H1 (cell line): ENCODE results near the gene HTR1D. TPM values are rescaled to one million over a fixed set of nuclear protein-coding genes. Genes with fewer than 3 reads are reported as not detected.

Experiments
- CHD7 ChIP-seq: fragments of 300-600 bp; sonication (generic); IDR thresholded peaks from 2 replicates; pipeline ENCODE4 v1.7.1; 2012; ENCODE audit warnings: low read length, moderate library complexity, mild to moderate bottlenecking, inconsistent platforms; ENCODE audit not compliant: insufficient replicate concordance
- GTF2F1 ChIP-seq: IDR thresholded peaks from 2 replicates; pipeline ENCODE4 v1.6.1; 2012; ENCODE audit warnings: low read depth, low read length, improper control_type of control experiment, borderline replicate concordance
- HDAC2 ChIP-seq, 2 experiments: fragments of 300-600 bp in 1 of 2; sonication (generic) in 1 of 2; IDR thresholded peaks; 2 replicates each; pipeline ENCODE4 v1.6.1; 2011 to 2012; ENCODE audit warnings: low read depth in 2 of 2, low read length in 2 of 2, mild to moderate bottlenecking in 2 of 2, moderate library complexity in 2 of 2, borderline replicate concordance in 1 of 2, inconsistent platforms in 1 of 2
- NANOG ChIP-seq: IDR thresholded peaks from 2 replicates; pipeline ENCODE4 v1.6.1; 2011; ENCODE audit warnings: low read length, low read depth, mild to moderate bottlenecking, inconsistent platforms; ENCODE audit not compliant: insufficient read depth, poor library complexity, severe bottlenecking
- PHF8 ChIP-seq: fragments of 200-600 bp; sonication (generic); conservative IDR thresholded peaks from 2 replicates; pipeline ENCODE4 v1.7.1; 2012; ENCODE audit warnings: low read depth, mild to moderate bottlenecking, inconsistent platforms, low read length, moderate library complexity
- POLR2A ChIP-seq, 2 experiments: IDR thresholded peaks; 1 replicate in 1 of 2; 2 replicates in 1 of 2; pipeline ENCODE4 v1.6.1; 2011; ENCODE audit warnings: low read depth in 2 of 2, low read length in 2 of 2, mild to moderate bottlenecking in 2 of 2; ENCODE audit errors: control extremely low read depth in 1 of 2
- RXRA ChIP-seq: IDR thresholded peaks from 2 replicates; pipeline ENCODE4 v1.6.1; 2011; ENCODE audit warnings: low read depth, mild to moderate bottlenecking, low read length, moderate library complexity; ENCODE audit not compliant: insufficient read depth
- TCF12 ChIP-seq: IDR thresholded peaks from 2 replicates; pipeline ENCODE4 v1.6.1; 2011; ENCODE audit warnings: low read depth, mild to moderate bottlenecking, low read length
- TEAD4 ChIP-seq: IDR thresholded peaks from 2 replicates; pipeline ENCODE4 v1.6.1; 2012; ENCODE audit warnings: low read depth, low read length, inconsistent platforms, mixed read lengths
- YY1 ChIP-seq: IDR thresholded peaks from 2 replicates; pipeline ENCODE4 v1.6.1; 2011; ENCODE audit warnings: low read depth, mild to moderate bottlenecking, low read length
- polyA plus RNA-seq, 7 experiments: library from polyadenylated mRNA; depleted of rRNA in 3 of 7; stranded (reverse) in 5 of 7; unstranded in 2 of 7; fragments of >200 nt in 5 of 7; fragments of 200-250 nt in 2 of 7; gene quantifications; 1 replicate in 5 of 7; 2 replicates in 1 of 7; 4 replicates in 1 of 7; pipeline versions ENCODE4 v1.2.1 to v1.2.3, GENCODE V29; 2011 to 2013; ENCODE audit warnings: missing spikeins in 2 of 7, mixed read lengths in 2 of 7
- total RNA-seq: library from RNA; stranded (reverse); fragmentation: NEBNext Ultra II Directional; extraction: Animal tissue kit (Norgen Biotek cat#: 25700); gene quantifications from 2 replicates; pipeline ENCODE4 v1.2.1, GENCODE V29; 2021

Gene HTR1D
- total and polyA plus RNA-seq, 2 of the 8 experiments (the other 6 are each of a cell fraction or from before 2014, with no cell fraction given) = 8.8 to 11.5 TPM

- TF ChIP-seq CHD7 = no peak
- TF ChIP-seq TEAD4 = peak; percentile 72; the same call in 1 of the 2 replicates
- TF ChIP-seq YY1 = peak; percentile 43; the same call in 1 of the 2 replicates
- TF ChIP-seq POLR2A (IDR thresholded peaks at IDR 0.05; ENCODE audit: control extremely low read depth in 1 of 2, low read depth in 2 of 2, low read length in 2 of 2) = peak in 1 of 2 experiments; percentile 64; a peak in 1 of 3 replicates
- 0 out of 4 replicates have a peak, but pooled peaks of 1 of the 2 experiments have one; percentile 25 for TF ChIP-seq HDAC2 (IDR thresholded peaks at IDR 0.05; ENCODE audit: borderline replicate concordance in 1 of 2, low read depth in 2 of 2, low read length in 2 of 2)
- peak; percentile 6; the same call in 1 of the 2 replicates for TF ChIP-seq PHF8
- no peak for TF ChIP-seq RXRA
- peak; percentile 18 for TF ChIP-seq NANOG
- TF ChIP-seq GTF2F1 = no peak
- 0 out of 2 replicates have a peak, but pooled peaks have one; percentile 7 for TF ChIP-seq TCF12
Measured at GRCh38 chr1:23167353-23168078, 49.8 kb downstream of the HTR1D start (continued).
